ENCODE measurements around the gene SLC35F1. TPM values are rescaled to one million over a fixed set of nuclear protein-coding genes. Genes with fewer than 3 reads are reported as not detected.

The SLC35F1 gene
- total RNA-seq, 1 experiment from 2014 or later, result not detected

- Histone ChIP-seq H3F3A (ENCODE audit: insufficient read depth, low read depth) (no peaks in the 10 kb centered on the region), H3K36me3 (ENCODE audit: low read depth) (no peaks in the 10 kb centered on the region), H3K27ac (no peak overlapping the region), H3K4me2 (no peak overlapping the region), H4K20me1 (ENCODE audit: insufficient read depth) (no peaks in the 10 kb centered on the region), H3K9me2 (ENCODE audit: insufficient read depth) (no peaks in the 10 kb centered on the region), H3K4me1 (replicated peaks; ENCODE audit: insufficient read depth) (no peaks in the 10 kb centered on the region), H3K79me2 (ENCODE audit: low read depth) (no peaks in the 10 kb centered on the region), H3K9me3 (ENCODE audit: insufficient read depth, low read depth) (no peaks in the 10 kb centered on the region), H3K27me3 (ENCODE audit: insufficient read depth, low read depth) (no peaks in the 10 kb centered on the region), H2AFZ (no peak overlapping the region), H3K4me3 (no peak overlapping the region)
- ChIA-PET POLR2A (ENCODE audit: unreplicated experiment) (no interaction called here), CTCF (no interaction called here)
- DNase-seq, result no peak
- BruUV-seq (replicated peaks), result no TSS peak
- intact Hi-C loops (cut with micrococcal nuclease; ENCODE audit: unreplicated experiment), result loop anchor here (2.0 to 5.0 kb wide), 4 partner anchors 222 to 827 kb away; no protein-coding TSS in a partner anchor
- TF ChIP-seq, protein P1, sequence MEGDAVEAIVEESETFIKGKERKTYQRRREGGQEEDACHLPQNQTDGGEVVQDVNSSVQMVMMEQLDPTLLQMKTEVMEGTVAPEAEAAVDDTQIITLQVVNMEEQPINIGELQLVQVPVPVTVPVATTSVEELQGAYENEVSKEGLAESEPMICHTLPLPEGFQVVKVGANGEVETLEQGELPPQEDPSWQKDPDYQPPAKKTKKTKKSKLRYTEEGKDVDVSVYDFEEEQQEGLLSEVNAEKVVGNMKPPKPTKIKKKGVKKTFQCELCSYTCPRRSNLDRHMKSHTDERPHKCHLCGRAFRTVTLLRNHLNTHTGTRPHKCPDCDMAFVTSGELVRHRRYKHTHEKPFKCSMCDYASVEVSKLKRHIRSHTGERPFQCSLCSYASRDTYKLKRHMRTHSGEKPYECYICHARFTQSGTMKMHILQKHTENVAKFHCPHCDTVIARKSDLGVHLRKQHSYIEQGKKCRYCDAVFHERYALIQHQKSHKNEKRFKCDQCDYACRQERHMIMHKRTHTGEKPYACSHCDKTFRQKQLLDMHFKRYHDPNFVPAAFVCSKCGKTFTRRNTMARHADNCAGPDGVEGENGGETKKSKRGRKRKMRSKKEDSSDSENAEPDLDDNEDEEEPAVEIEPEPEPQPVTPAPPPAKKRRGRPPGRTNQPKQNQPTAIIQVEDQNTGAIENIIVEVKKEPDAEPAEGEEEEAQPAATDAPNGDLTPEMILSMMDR (conservative IDR thresholded peaks at IDR 0.05), result peak; percentile 66
- no peak for TF ChIP-seq EZH2 (IDR thresholded peaks at IDR 0.05; ENCODE audit: low read depth)
Measured at GRCh38 chr6:118284736-118285360, 377.8 kb downstream of the SLC35F1 start.

GRCh38 chr6:118285791-118286190, 378.7 kb downstream of the SLC35F1 start:
- H3K9me2 ChIP-seq (ENCODE audit: insufficient read depth), result no peaks in the 10 kb centered on the region
- CTCF ChIA-PET, result interaction anchor here (0.6 kb wide), 1 partner anchor 315 kb away, joined by 4 read pairs; no protein-coding TSS in a partner anchor
- no peaks in the 10 kb centered on the region for H3K79me2 ChIP-seq (ENCODE audit: low read depth)
- H3K9me3 ChIP-seq (ENCODE audit: insufficient read depth, low read depth), result no peaks in the 10 kb centered on the region
- H3K4me2 ChIP-seq, result no peak overlapping the region
- H4K20me1 ChIP-seq (ENCODE audit: insufficient read depth), result no peaks in the 10 kb centered on the region
- H3K27me3 ChIP-seq (ENCODE audit: insufficient read depth, low read depth), result no peaks in the 10 kb centered on the region
- no peak overlapping the region for H3K27ac ChIP-seq
- H3F3A ChIP-seq (ENCODE audit: insufficient read depth, low read depth), result no peaks in the 10 kb centered on the region
- no peaks in the 10 kb centered on the region for H3K4me1 ChIP-seq (replicated peaks; ENCODE audit: insufficient read depth)
- no TSS peak for BruUV-seq (replicated peaks)
- H3K36me3 ChIP-seq (ENCODE audit: low read depth), result no peaks in the 10 kb centered on the region
- DNase-seq, result no peak
- POLR2A ChIA-PET (ENCODE audit: unreplicated experiment), result no interaction called here
- H2AFZ ChIP-seq, result no peak overlapping the region
- TF ChIP-seq, protein P1 (conservative IDR thresholded peaks at IDR 0.05), result no peak
- no peak for TF ChIP-seq EZH2 (IDR thresholded peaks at IDR 0.05; ENCODE audit: low read depth)
- intact Hi-C loops (cut with micrococcal nuclease; ENCODE audit: unreplicated experiment), result loop anchor here (2.0 kb wide), 1 partner anchor 295 kb away; no protein-coding TSS in a partner anchor
- no peak overlapping the region for H3K4me3 ChIP-seq

DNA sequence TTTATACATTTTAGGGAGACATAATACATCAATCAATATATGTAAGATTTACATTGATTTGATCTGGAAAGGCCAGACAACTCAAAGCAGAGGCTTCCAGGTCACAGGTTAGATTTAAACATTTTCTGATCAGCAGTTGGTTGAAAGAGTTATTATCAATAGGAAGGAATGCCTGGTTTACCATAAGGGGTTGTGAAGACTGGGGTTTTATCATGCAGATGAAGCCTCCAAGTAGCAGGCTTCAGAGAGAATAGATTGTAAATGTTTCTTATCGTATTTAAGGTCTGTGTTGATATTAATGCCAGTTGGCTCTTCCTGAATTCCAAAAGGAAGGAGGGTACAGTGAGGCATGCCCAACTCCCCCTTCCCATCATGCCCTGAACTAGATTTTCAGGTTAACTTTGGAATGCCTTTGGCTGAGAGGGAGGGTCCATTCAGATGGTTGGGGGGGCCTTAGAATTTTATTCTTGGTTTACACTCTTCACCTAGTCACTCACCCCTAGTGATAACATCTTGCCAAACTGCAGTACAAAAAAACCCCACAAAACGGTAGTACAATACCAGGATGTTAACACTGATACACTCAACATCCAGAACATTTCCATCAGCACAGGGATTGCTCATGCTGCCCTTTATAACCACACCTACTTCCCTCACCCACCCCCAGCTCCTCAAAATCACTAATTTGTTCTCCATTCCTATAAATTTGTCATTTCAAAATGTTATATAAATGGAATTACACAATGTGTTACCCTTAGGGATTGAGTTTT, 381.5 kb downstream of the SLC35F1 start:
- no peaks in the 10 kb centered on the region for H3K79me2 ChIP-seq (ENCODE audit: low read depth)
- CTCF ChIA-PET, result no interaction called here
- TF ChIP-seq, protein P1 (conservative IDR thresholded peaks at IDR 0.05), result no peak
- TF ChIP-seq EZH2 (IDR thresholded peaks at IDR 0.05; ENCODE audit: low read depth), result no peak
- POLR2A ChIA-PET (ENCODE audit: unreplicated experiment), result no interaction called here
- BruUV-seq (replicated peaks), result no TSS peak
- no peaks in the 10 kb centered on the region for H3F3A ChIP-seq (ENCODE audit: insufficient read depth, low read depth)
- H3K27ac ChIP-seq, result no peak overlapping the region
- no peak overlapping the region for H2AFZ ChIP-seq
- H3K4me2 ChIP-seq, result no peak overlapping the region
- H3K9me2 ChIP-seq (ENCODE audit: insufficient read depth), result no peaks in the 10 kb centered on the region
- H3K27me3 ChIP-seq (ENCODE audit: insufficient read depth, low read depth), result no peaks in the 10 kb centered on the region
- H3K4me3 ChIP-seq, result no peak overlapping the region
- no peaks in the 10 kb centered on the region for H3K4me1 ChIP-seq (replicated peaks; ENCODE audit: insufficient read depth)
- H3K36me3 ChIP-seq (ENCODE audit: low read depth), result no peaks in the 10 kb centered on the region
- no peaks in the 10 kb centered on the region for H4K20me1 ChIP-seq (ENCODE audit: insufficient read depth)
- H3K9me3 ChIP-seq (ENCODE audit: insufficient read depth, low read depth), result no peaks in the 10 kb centered on the region
- DNase-seq, result no peak
- intact Hi-C loops (cut with micrococcal nuclease; ENCODE audit: unreplicated experiment), result no loop called here

Data from PC-9 (cell line).